NCI-H526 (cell line): Measurements from ENCODE around the gene ZNF595.
"Not testable (repeated sequence)": the region's sequence is repeated elsewhere in the genome, so short reads cannot be mapped to it uniquely, and the experiment has no call there.

Experiments
- DNase-seq, 2 experiments: peaks; one replicate each; lab custom pipeline; 2025; lab: John Stamatoyannopoulos, UW

Gene ZNF595

DNA sequence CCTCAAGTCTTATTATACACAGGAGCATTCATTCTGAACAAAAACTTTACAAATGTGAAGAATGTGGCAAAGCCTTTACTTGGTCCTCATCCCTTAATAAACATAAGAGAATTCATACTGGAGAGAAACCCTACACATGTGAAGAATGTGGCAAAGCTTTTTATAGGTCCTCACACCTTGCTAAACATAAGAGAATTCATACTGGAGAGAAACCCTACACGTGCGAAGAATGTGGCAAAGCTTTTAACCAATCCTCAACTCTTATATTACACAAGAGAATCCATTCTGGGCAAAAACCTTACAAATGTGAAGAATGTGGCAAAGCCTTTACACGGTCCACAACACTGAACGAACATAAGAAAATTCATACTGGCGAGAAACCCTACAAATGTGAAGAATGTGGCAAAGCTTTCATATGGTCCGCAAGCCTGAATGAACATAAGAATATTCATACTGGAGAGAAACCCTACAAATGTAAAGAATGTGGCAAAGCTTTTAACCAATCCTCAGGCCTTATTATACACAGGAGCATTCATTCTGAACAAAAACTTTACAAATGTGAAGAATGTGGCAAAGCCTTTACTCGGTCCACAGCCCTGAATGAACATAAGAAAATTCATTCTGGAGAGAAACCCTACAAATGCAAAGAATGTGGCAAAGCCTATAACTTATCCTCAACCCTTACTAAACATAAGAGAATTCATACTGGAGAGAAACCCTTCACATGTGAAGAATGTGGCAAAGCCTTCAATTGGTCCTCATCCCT is 33.6 kb downstream of the ZNF595 start:
- DNase-seq: not testable (repeated sequence)

DNA sequence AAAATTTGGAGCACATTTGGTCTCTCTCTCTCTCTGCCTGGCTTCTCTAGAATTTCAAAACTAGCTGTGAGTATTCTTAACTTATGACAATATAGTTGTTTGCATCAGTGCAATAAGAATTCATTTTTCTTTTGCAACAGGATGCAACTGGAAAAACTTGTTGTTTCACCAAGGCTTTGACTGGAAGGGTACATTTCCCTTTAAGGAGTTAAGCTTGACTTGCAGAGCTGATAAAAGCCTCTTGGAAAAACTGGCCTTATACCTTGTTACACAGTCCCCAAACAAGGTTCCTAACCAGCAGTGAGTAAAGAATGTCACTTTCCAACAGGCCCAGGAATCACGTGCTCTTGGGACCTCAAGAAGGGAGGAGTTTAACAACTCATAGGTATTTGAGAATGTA is 45.3 kb downstream of the ZNF595 start:
- DNase-seq: no peak

DNA sequence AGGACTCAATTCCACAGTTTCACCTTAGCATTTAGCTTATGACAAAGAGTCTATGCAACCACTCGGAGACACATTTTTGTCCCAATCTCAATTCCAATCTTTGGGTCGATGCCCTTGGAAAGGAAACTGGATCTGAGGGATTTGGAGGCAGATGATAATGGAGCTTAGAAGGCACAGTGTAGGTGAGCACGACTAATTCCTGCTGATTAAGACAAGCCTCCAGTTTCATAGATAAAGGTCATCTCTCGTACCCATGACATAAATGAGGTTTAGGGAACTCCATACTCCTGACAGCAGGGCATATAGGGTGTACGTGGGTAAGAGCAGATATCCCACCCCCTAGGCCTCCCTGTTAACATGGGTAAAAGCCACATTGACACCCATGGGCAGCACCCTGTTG is 46.7 kb downstream of the ZNF595 start:
- DNase-seq: no peak

- no peak for DNase-seq
Measured at GRCh38 chr4:107083-107443, 53.9 kb downstream of the ZNF595 start.

GRCh38 chr4:107444-108429 is 54.6 kb downstream of the ZNF595 start:
- DNase-seq: no peak

- no peak for DNase-seq
Measured at GRCh38 chr4:112771-113170, 59.6 kb downstream of the ZNF595 start.

DNA sequence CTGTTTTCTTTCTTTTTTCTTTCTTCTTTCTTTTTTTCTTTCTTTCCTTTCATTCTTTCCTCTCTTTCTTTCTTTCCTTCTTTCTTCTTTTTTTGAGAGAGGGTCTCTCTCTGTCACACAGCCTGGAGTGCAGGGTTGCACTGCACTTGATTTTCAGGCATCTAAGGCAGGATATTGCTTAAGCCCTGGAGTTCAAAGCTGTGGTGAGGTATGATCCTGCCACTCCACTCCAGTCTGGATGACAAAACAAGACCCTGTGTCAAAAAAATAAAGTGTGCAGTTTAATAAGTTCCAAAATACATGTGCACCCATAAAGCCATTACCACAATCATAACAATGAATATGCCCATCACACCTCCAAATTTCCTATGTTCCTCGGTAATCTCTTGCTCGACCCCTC is 60.6 kb downstream of the ZNF595 start:
- DNase-seq: no peak

- no peak for DNase-seq
Measured at GRCh38 chr4:114149-114548, 61.0 kb downstream of the ZNF595 start.

DNA sequence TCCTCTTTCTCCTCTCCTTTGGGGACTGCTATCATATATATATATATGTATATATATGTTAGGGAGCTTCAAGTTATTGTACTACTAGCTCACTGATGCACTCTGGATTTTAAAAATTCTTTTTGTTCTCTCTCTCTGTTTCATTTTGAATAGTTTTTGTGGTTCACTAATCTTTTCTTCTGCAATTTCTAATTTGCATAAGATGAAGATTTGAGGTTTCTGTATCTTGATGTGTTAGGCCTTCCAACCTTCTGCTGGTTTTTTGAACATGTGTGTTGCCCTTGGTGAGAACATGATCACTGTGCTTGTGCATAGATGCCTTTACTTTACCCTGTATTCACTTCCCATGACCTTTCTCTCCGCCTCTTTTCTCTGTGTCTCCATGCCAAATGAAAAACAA is 63.4 kb downstream of the ZNF595 start:
- DNase-seq: no peak

DNA sequence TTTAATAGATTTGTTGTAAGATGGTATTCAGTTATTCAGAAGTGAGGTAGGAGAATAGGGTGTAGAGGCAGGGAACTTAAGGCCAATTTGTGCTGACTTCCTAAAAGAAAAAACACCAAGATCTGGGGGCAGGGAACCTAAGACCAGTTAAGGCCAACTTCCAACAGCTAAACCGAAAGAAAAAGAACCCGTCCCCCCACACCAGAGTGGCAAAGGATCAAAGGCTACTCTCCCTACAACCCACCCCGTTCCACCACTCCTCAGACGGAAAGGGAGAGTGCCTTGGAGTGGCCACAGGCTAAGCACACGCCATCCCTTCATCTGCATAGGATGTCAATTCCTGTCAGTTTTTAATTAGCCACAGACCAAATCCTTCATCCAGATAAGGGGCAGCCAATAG is 67.5 kb downstream of the ZNF595 start:
- DNase-seq: no peak

GRCh38 chr4:121408-122084 is 68.4 kb downstream of the ZNF595 start:
- DNase-seq: no peak

- DNase-seq: not testable (repeated sequence)
Measured at GRCh38 chr4:123922-124274, 70.8 kb downstream of the ZNF595 start.

DNA sequence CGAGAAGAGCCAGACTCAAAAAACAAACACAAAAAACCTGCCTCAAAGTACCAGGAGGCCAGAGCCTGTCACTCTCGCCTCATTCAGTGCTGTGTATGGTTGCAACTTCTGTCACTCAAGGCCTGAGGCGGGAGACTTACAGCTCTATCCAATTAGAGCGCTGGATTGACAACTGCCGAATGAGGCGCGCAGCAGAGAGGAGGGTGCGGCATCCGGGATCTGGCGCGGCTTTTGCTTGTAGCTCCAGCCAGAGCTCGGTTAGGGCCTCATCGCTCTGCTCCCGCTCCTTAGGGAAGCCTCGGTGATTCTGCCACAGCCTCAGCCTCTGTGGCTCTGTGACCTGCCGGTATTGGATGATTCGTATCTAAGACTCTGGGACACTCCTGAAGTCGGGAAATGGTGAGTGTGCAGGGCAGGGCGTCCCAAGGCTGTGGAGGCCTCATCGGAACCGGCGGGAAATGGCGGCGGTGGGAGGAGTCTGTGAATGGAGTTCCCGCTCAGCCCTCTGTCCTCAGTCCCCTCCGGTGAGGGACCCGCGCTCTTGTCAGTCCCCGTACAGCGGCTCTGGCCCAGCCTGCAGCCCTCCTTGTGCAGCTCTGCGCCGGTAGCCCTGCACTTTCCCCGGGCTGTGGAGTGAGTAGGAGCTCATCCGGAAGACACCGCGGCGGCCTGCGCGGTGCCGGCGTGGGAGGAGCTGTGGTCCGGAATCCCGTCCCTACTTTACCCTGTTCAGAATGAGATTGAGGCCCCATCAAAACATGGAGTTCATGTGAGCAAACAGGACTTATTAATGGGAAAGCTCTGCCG is 71.4 kb downstream of the ZNF595 start, which contains the start of gene ZNF718:
TSS of gene ZNF718 (plus strand) at position 227 of the 807 bp plus-strand sequence. CDS start at position 397, 170 bp downstream.
- DNase-seq: peak; percentile 93 to 94

- peak in 1 of 2 experiments; percentile 36 for DNase-seq
Measured at GRCh38 chr4:125091-125771, 72.1 kb downstream of the ZNF595 start.

DNA sequence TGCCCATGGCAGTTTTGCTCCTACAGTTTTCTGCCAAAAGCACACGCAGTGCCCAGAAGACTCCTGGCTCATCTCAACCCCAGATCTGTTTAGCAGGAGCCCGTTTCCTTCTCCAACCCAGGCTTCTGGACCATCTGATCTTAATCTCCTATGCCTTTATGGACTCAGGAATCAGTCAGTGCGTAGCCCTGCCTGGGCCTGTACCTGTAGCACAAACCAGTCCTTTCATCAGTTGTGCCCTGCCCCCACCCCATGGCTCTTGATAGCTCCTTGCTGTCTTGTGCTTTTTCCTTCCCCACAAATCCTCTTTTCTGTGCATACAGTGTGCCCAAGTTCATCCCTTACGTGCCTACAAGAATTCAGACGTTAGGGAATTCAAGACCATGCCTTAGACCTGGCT is 72.7 kb downstream of the ZNF595 start:
- no peak for DNase-seq

GRCh38 chr4:132483-132882 is 79.4 kb downstream of the ZNF595 start:
- no peak for DNase-seq
